RWPE2 (cell line): ENCODE data around the gene ADCY3.

Source experiments
- ATAC-seq: fragments of 200-7000 bp; cut with Tn5 transposase; 3 replicates; pipeline ENCODE4 v1.9.1; 2021; ENCODE audit warnings: low read depth
- DNase-seq: peaks from one replicate; pipeline ENCODE4 v3.0.0-alpha.2; 2020; ENCODE audit warnings: low spot score
- H3K27ac ChIP-seq: fragments of 450-650 bp; 2 replicates; pipeline ENCODE4 v1.5.1; 2017; ENCODE audit warnings: mild to moderate bottlenecking; ENCODE audit not compliant: poor library complexity, severe bottlenecking
- H3K27me3 ChIP-seq: fragments of 250-450 bp; sonication (Bioruptor Pico); 2 replicates; pipeline ENCODE4 v1.5.1; 2021; ENCODE audit warnings: mild to moderate bottlenecking, moderate library complexity; ENCODE audit not compliant: insufficient read depth, poor library complexity, severe bottlenecking
- H3K36me3 ChIP-seq: fragments of 250-450 bp; sonication (Bioruptor Pico); 2 replicates; pipeline ENCODE4 v1.5.1; 2020; ENCODE audit warnings: low read depth, mild to moderate bottlenecking, moderate library complexity
- H3K4me1 ChIP-seq: fragments of 250-450 bp; sonication (Bioruptor Pico); 2 replicates; pipeline ENCODE4 v1.5.1; 2021; ENCODE audit warnings: mild to moderate bottlenecking, moderate library complexity; ENCODE audit not compliant: insufficient read depth, poor library complexity, severe bottlenecking
- H3K4me3 ChIP-seq: fragments of 250-450 bp; sonication (Bioruptor Pico); 2 replicates; pipeline ENCODE4 v1.5.1; 2021; ENCODE audit warnings: mild to moderate bottlenecking, moderate library complexity; ENCODE audit not compliant: severe bottlenecking
- H3K9me3 ChIP-seq: fragments of 250-450 bp; sonication (Bioruptor Pico); 2 replicates; pipeline ENCODE4 v1.5.1; 2021; ENCODE audit warnings: mild to moderate bottlenecking, moderate library complexity; ENCODE audit not compliant: severe bottlenecking
- TF ChIP-seq, protein P1 (sequence below): fragments of 450-650 bp; IDR thresholded peaks from one replicate; pipeline ENCODE4 v1.5.1; 2017; ENCODE audit warnings: mild to moderate bottlenecking, moderate library complexity; ENCODE audit not compliant: poor library complexity, severe bottlenecking

Gene ADCY3

DNA sequence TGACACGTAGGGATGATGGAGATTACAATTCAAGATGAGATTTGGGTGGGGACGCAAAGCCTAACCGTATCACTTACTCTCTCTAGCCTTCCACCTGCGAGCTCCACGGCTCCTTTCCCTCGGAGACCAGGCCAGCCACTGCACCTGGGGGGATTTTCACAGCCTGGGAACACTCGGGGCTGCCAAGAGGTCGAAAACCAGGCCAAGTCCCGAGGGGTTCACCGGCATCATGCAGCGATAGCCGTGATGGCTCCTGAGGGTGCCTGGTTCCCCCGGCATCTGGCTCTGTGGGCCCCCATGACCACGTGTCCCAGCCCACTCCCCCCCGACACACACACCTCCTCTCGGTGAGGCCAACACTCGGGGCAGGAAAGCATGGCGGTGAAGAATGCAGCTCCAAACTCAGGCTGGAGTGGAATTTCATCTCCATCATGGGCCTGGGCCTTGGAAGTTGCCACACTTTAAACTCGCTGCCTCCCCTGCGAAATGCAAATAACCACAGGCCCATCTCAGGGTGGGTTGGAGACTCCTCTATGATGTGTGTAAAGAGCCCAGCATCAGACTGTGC, 32.6 kb downstream of the ADCY3 start:
- peaks cover 6% of the 10 kb centered on the region; the same call in 1 of the 2 replicates for H3K36me3 ChIP-seq
- no peak overlapping the region for H3K27ac ChIP-seq
- DNase-seq (no peak), ATAC-seq (no peak)
- no peaks in the 10 kb centered on the region for H3K4me1 ChIP-seq
- H3K27me3 ChIP-seq: no peaks in the 10 kb centered on the region
- TF ChIP-seq, protein P1, sequence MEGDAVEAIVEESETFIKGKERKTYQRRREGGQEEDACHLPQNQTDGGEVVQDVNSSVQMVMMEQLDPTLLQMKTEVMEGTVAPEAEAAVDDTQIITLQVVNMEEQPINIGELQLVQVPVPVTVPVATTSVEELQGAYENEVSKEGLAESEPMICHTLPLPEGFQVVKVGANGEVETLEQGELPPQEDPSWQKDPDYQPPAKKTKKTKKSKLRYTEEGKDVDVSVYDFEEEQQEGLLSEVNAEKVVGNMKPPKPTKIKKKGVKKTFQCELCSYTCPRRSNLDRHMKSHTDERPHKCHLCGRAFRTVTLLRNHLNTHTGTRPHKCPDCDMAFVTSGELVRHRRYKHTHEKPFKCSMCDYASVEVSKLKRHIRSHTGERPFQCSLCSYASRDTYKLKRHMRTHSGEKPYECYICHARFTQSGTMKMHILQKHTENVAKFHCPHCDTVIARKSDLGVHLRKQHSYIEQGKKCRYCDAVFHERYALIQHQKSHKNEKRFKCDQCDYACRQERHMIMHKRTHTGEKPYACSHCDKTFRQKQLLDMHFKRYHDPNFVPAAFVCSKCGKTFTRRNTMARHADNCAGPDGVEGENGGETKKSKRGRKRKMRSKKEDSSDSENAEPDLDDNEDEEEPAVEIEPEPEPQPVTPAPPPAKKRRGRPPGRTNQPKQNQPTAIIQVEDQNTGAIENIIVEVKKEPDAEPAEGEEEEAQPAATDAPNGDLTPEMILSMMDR: no peak
- H3K9me3 ChIP-seq: no peaks in the 10 kb centered on the region
- H3K4me3 ChIP-seq: no peak overlapping the region

- Histone ChIP-seq H3K9me3 (no peaks in the 10 kb centered on the region), H3K27me3 (no peaks in the 10 kb centered on the region), H3K36me3 (peaks cover 3% of the 10 kb centered on the region; the same call in 1 of the 2 replicates), H3K27ac (no peak overlapping the region), H3K4me1 (no peaks in the 10 kb centered on the region), H3K4me3 (no peak overlapping the region)
- DNase-seq (no peak), ATAC-seq (no peak)
- TF ChIP-seq, protein P1: no peak
Observed at GRCh38 chr2:24886691-24887304, 33.2 kb downstream of the ADCY3 start.

GRCh38 chr2:24886126-24886501, 33.9 kb downstream of the ADCY3 start:
- H3K27me3 ChIP-seq: no peaks in the 10 kb centered on the region
- TF ChIP-seq, protein P1: no peak
- H3K9me3 ChIP-seq: no peaks in the 10 kb centered on the region
- no peak overlapping the region for H3K4me3 ChIP-seq
- DNase-seq: no peak
- ATAC-seq: no peak
- H3K27ac ChIP-seq: no peak overlapping the region
- H3K36me3 ChIP-seq: no peaks in the 10 kb centered on the region
- no peaks in the 10 kb centered on the region for H3K4me1 ChIP-seq

DNA sequence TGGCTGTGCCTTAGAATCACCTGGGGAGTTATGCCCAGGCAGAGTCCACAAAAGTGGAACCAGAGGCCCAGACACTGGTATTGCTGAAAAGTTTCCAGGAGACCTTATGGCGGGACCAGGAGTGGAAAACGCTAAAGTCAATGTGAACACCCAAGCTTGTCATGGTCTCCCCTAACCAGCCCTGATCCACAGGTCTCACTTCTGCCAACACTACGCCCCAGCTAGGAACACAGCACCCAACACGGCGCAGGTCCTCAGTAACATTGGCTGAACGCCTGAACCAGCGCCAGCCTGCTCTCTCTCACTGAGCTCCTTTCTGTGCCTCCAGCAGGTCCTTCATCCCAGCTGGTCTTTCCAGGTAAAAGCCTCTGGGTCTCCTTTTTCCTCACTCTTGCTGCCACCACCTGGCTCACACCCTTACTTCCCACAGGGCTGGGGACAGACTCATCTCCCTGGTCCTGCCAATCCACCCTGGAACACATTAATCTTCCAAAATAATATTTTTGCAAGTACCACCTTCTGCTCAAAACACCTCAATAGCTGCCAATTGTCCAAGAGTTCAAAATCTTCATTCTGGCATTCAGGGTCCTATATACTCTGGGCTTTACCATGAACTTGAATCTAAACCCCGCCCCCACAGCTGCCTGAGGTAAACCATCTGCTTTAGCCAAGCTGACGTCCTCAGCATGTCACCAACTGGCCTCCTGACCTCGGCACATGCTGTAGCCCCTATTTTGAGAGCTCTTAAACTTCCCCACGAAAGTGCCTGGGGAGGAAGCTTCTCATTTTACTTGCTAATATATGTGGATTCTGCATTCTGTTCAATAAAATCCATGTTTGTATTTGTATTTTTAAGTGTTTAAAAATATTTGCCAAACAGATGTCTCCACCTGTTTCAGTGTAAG, 34.6 kb downstream of the ADCY3 start:
- DNase-seq (no peak), ATAC-seq (no peak)
- Histone ChIP-seq H3K4me1 (no peaks in the 10 kb centered on the region), H3K27ac (no peak overlapping the region), H3K27me3 (no peaks in the 10 kb centered on the region), H3K4me3 (no peak overlapping the region), H3K9me3 (no peaks in the 10 kb centered on the region), H3K36me3 (no peaks in the 10 kb centered on the region)
- TF ChIP-seq, protein P1: no peak
